ENCODE measurements around the gene ACMSD. TPM values are rescaled to one million over a fixed set of nuclear protein-coding genes. Genes with fewer than 3 reads are reported as not detected.
"Not testable (repeated sequence)": the region's sequence is repeated elsewhere in the genome, so short reads cannot be mapped to it uniquely, and the experiment has no call there.

The ACMSD gene
- total RNA-seq, 4 donors from 2014 or later = not detected

DNA sequence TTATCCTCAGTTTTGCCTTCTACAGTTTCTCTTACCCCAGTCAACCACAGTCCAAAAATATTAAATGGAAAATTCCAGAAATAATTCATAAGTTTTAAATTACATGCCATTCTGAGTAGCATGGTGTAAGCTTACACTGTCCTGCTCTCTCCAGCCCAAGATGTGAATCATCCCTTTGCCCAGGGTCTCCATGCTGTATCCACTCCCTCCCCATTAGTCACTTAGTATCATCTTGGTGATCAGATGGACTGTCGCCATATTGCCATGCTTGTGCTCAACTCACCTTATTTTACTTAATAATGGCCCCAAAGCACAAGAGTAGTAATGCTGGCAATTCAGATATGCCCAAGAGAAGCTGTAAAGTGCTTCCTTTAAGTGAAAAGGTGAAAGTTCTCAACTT is 61.7 kb downstream of the ACMSD start:
- no peak for ATAC-seq
- H3K4me3 ChIP-seq = no peak overlapping the region
- WGBS, 2 donors (ENCODE audit: low coverage in 1 of 2) = 73 to 86% methylated on average over 1 of the region's 1 CpG
- no peaks in the 10 kb centered on the region for H3K4me1 ChIP-seq
- H3K27ac ChIP-seq = no peak overlapping the region
- TF ChIP-seq, protein P1, sequence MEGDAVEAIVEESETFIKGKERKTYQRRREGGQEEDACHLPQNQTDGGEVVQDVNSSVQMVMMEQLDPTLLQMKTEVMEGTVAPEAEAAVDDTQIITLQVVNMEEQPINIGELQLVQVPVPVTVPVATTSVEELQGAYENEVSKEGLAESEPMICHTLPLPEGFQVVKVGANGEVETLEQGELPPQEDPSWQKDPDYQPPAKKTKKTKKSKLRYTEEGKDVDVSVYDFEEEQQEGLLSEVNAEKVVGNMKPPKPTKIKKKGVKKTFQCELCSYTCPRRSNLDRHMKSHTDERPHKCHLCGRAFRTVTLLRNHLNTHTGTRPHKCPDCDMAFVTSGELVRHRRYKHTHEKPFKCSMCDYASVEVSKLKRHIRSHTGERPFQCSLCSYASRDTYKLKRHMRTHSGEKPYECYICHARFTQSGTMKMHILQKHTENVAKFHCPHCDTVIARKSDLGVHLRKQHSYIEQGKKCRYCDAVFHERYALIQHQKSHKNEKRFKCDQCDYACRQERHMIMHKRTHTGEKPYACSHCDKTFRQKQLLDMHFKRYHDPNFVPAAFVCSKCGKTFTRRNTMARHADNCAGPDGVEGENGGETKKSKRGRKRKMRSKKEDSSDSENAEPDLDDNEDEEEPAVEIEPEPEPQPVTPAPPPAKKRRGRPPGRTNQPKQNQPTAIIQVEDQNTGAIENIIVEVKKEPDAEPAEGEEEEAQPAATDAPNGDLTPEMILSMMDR (IDR thresholded peaks at IDR 0.05) = no peak
- TF ChIP-seq POLR2AphosphoS5 (IDR thresholded peaks at IDR 0.05) = no peak
- TF ChIP-seq POLR2A (IDR thresholded peaks at IDR 0.05) = no peak
- TF ChIP-seq EP300 (IDR thresholded peaks at IDR 0.05) = no peak
- H3K9me3 ChIP-seq = no peaks in the 10 kb centered on the region
- no peaks in the 10 kb centered on the region for H3K36me3 ChIP-seq
- no peaks in the 10 kb centered on the region for H3K27me3 ChIP-seq

- 83 to 87% methylated on average over 10 to 12 of the region's 13 CpGs for WGBS, 2 donors (ENCODE audit: low coverage in 1 of 2)
- ATAC-seq, H3K9me3 ChIP-seq: not testable (repeated sequence)
Observed at GRCh38 chr2:134903701-134904100, 65.3 kb downstream of the ACMSD start.

GRCh38 chr2:134905168-134905567 is 66.8 kb downstream of the ACMSD start:
- no peak overlapping the region for H3K27ac ChIP-seq
- 78 to 100% methylated on average over 2 of the region's 2 CpGs for WGBS, 2 donors (ENCODE audit: low coverage in 1 of 2)
- H3K4me1 ChIP-seq = no peaks in the 10 kb centered on the region
- no peaks in the 10 kb centered on the region for H3K36me3 ChIP-seq
- TF ChIP-seq, protein P1 (IDR thresholded peaks at IDR 0.05) = no peak
- TF ChIP-seq POLR2A (IDR thresholded peaks at IDR 0.05) (no peak), POLR2AphosphoS5 (IDR thresholded peaks at IDR 0.05) (no peak), EP300 (IDR thresholded peaks at IDR 0.05) (no peak)
- no peak for ATAC-seq
- no peaks in the 10 kb centered on the region for H3K27me3 ChIP-seq
- no peak overlapping the region for H3K4me3 ChIP-seq
- peaks cover 0 to 6% (median 0%) of the 10 kb centered on the region in 3 donors for H3K9me3 ChIP-seq

More at GRCh38 chr2:134903701-134904100, 65.3 kb downstream of the ACMSD start:
- not testable (repeated sequence) for H3K4me1 ChIP-seq, H3K4me3 ChIP-seq, H3K36me3 ChIP-seq, H3K27ac ChIP-seq, H3K27me3 ChIP-seq

DNA sequence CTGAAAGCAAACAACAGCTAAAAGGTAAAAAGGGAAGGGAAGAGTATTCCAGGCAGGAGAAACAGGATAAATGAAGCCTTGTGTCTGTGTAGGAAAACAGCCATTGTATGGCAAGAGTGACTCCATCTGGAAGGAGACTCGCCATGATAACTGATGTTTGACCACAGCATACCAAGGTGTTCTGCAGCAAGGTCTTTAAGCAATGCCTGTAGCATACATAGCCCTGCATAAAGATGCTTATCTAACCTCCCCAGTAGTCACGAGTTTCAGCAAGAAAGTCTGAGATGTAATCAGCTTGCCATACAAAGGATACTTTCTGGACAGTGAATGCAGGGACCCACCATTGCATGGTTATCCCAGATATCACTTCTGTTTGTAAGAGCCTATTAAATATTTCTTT is 68.3 kb downstream of the ACMSD start:
- 56 to 75% methylated on average over 2 of the region's 2 CpGs for WGBS, 2 donors (ENCODE audit: low coverage in 1 of 2)
- Histone ChIP-seq H3K27me3 (no peaks in the 10 kb centered on the region), H3K4me1 (no peaks in the 10 kb centered on the region), H3K27ac (no peak overlapping the region), H3K9me3 (peaks cover 0 to 6% (median 0%) of the 10 kb centered on the region in 3 donors), H3K36me3 (no peaks in the 10 kb centered on the region), H3K4me3 (no peak overlapping the region)
- no peak for ATAC-seq
- TF ChIP-seq, protein P1 (IDR thresholded peaks at IDR 0.05) = no peak
- no peak for TF ChIP-seq POLR2AphosphoS5 (IDR thresholded peaks at IDR 0.05)
- no peak for TF ChIP-seq POLR2A (IDR thresholded peaks at IDR 0.05)
- TF ChIP-seq EP300 (IDR thresholded peaks at IDR 0.05) = no peak

DNA sequence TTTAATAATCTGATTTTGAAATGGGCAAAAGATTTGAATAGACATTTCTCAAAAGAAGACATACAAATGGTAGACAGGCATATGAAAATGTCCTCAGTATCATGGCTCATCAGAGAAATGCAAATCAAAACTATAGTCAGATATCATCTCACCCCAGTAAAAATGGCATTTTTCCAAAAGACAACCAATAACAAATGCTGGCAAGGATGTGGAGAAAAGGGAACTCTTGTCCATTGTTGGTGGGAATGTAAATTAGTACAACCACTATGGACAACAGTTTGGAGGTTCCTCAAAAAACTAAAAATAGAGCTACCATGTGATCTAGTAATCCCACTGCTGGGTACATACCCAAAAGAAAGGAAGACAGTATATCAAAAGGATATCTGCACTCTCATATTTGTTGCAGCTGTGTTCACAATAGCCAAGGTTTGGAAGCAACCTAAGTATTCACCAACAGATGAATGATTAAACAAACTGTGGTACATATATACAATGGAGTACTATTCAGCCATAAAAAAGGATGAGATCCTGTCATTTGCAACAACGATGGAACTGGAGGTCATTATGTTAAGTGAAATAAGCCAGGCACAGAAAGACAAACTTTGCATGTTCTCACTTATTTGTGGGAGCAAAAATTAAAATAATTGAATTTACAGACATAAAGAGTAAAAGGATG is 69.2 kb downstream of the ACMSD start:
- WGBS, 2 donors (ENCODE audit: low coverage in 1 of 2) = 69 to 78% methylated on average over 1 of the region's 1 CpG
- H3K27me3 ChIP-seq, H3K4me1 ChIP-seq, H3K27ac ChIP-seq, H3K4me3 ChIP-seq, H3K36me3 ChIP-seq, ATAC-seq, H3K9me3 ChIP-seq: not testable (repeated sequence)

- Histone ChIP-seq H3K36me3 (no peaks in the 10 kb centered on the region), H3K27me3 (no peaks in the 10 kb centered on the region), H3K4me3 (no peak overlapping the region), H3K27ac (no peak overlapping the region), H3K9me3 (peaks cover 0 to 6% (median 0%) of the 10 kb centered on the region in 3 donors), H3K4me1 (no peaks in the 10 kb centered on the region)
- TF ChIP-seq, protein P1 (IDR thresholded peaks at IDR 0.05) = no peak
- no peak for TF ChIP-seq POLR2A (IDR thresholded peaks at IDR 0.05)
- TF ChIP-seq EP300 (IDR thresholded peaks at IDR 0.05) = no peak
- ATAC-seq = no peak
- 88 to 100% methylated on average over 2 of the region's 2 CpGs for WGBS, 2 donors (ENCODE audit: low coverage in 1 of 2)
Observed at GRCh38 chr2:134910763-134911399, 72.5 kb downstream of the ACMSD start.

Data from gastroesophageal sphincter (tissue), 4 donors.